SK-N-SH (cell line): ENCODE data around the gene WIPF2. TPM values are rescaled to one million over a fixed set of nuclear protein-coding genes. Genes with fewer than 3 reads are reported as not detected.
"Not testable (repeated sequence)": the region's sequence is repeated elsewhere in the genome, so short reads cannot be mapped to it uniquely, and the experiment has no call there.

Experiments
- CTCF ChIA-PET: fragments of 300-600, 350-600 bp; formaldehyde crosslinking; extraction: SDS; loops from one replicate; lab custom pipeline; 2021; lab: Yijun Ruan, JAX
- POLR2A ChIA-PET: fragments of 350-600 bp; sonication (Branson Sonifier 250); formaldehyde crosslinking; extraction: SDS; loops from one replicate; lab custom pipeline; 2020; ENCODE audit warnings: antibody characterized with exemption, inconsistent platforms; lab: Yijun Ruan, JAX
- DNase-seq: peaks from one replicate; pipeline ENCODE4 v3.0.0; 2012
- H2AFZ ChIP-seq: fragments of 200-600 bp; sonication (generic); 2 replicates; pipeline ENCODE4 v1.8.1; 2016; ENCODE audit warnings: antibody characterized with exemption, mild to moderate bottlenecking, low read depth
- H3F3A ChIP-seq: fragments of 200-600 bp; sonication (generic); replicated peaks from 2 replicates; pipeline ENCODE3; 2016; ENCODE audit warnings: antibody characterized with exemption, mild to moderate bottlenecking; ENCODE audit not compliant: insufficient read depth
- H3K27ac ChIP-seq, 2 experiments: fragments of 200-500 bp in 1 of 2; fragments of 200-600 bp in 1 of 2; sonication (Bioruptor generic) in 1 of 2; sonication (generic), shearing (Covaris generic) in 1 of 2; 2 replicates each; pipeline versions ENCODE4 v1.5.1 to v1.6.1; 2014 to 2016; ENCODE audit warnings: low read depth in 2 of 2, inconsistent platforms in 1 of 2, low read length in 1 of 2, mild to moderate bottlenecking in 1 of 2, mixed read lengths in 1 of 2
- H3K27me3 ChIP-seq: fragments of 200-600 bp; sonication (generic), shearing (Covaris generic); 2 replicates; pipeline ENCODE4 v1.6.1; 2016; ENCODE audit warnings: mixed run types; ENCODE audit not compliant: insufficient read depth
- H3K36me3 ChIP-seq, 2 experiments: fragments of 200-500 bp in 1 of 2; fragments of 200-600 bp in 1 of 2; sonication (Bioruptor generic) in 1 of 2; sonication (generic) in 1 of 2; replicated peaks in 1 of 2; 2 replicates each; pipeline versions ENCODE3 to v1.5.1; 2014 to 2016; ENCODE audit warnings: low read length in 1 of 2, mild to moderate bottlenecking in 1 of 2; ENCODE audit not compliant: insufficient read depth in 2 of 2, control insufficient read depth in 1 of 2
- H3K4me1 ChIP-seq, 2 experiments: fragments of 200-500 bp in 1 of 2; fragments of 200-600 bp in 1 of 2; sonication (Bioruptor generic) in 1 of 2; sonication (generic), shearing (Covaris generic) in 1 of 2; 2 replicates each; pipeline versions ENCODE4 v1.5.1 to v1.6.1; 2014 to 2016; ENCODE audit warnings: low read depth in 1 of 2, low read length in 1 of 2, mixed run types in 1 of 2; ENCODE audit not compliant: insufficient read depth in 2 of 2, control insufficient read depth in 1 of 2
- H3K4me2 ChIP-seq: fragments of 200-600 bp; sonication (generic), shearing (Covaris generic); 2 replicates; pipeline ENCODE4 v1.6.1; 2017; ENCODE audit warnings: mixed run types
- H3K4me3 ChIP-seq, 2 experiments: fragments of 200-500 bp in 1 of 2; fragments of 200-600 bp in 1 of 2; sonication (Bioruptor generic) in 1 of 2; sonication (generic), shearing (Covaris generic) in 1 of 2; 2 replicates each; pipeline versions ENCODE4 v1.5.1 to v1.8.1; 2014 to 2016; ENCODE audit warnings: low read depth in 2 of 2, inconsistent platforms in 1 of 2, low read length in 1 of 2, mild to moderate bottlenecking in 1 of 2, mixed read lengths in 1 of 2, moderate library complexity in 1 of 2
- H3K79me2 ChIP-seq: fragments of 200-600 bp; sonication (generic); 2 replicates; pipeline ENCODE4 v1.8.1; 2017; ENCODE audit warnings: mild to moderate bottlenecking; ENCODE audit not compliant: insufficient read depth
- H3K9ac ChIP-seq: fragments of 200-600 bp; sonication (generic); 2 replicates; pipeline ENCODE4 v1.6.1; 2017; ENCODE audit warnings: mixed run types
- H3K9me2 ChIP-seq: fragments of 200-600 bp; sonication (generic); 2 replicates; pipeline ENCODE4 v1.6.1; 2017; ENCODE audit warnings: mixed run types
- H3K9me3 ChIP-seq: fragments of 200-600 bp; sonication (generic); 2 replicates; pipeline ENCODE4 v1.6.1; 2017; ENCODE audit warnings: mixed run types, mild to moderate bottlenecking, moderate library complexity
- H4K20me1 ChIP-seq: fragments of 200-600 bp; sonication (generic); 2 replicates; pipeline ENCODE4 v1.6.1; 2017; ENCODE audit warnings: mild to moderate bottlenecking, mixed run types; ENCODE audit not compliant: insufficient read depth
- PBX3 ChIP-seq: IDR thresholded peaks from 2 replicates; pipeline ENCODE4; 2012
- RCOR1 ChIP-seq: fragments of 150-350 bp; IDR thresholded peaks from 2 replicates; pipeline ENCODE4 v1.6.1; 2017; ENCODE audit warnings: antibody characterized with exemption, low read length
- TCF12 ChIP-seq: IDR thresholded peaks from 2 replicates; pipeline ENCODE4 v1.4.0; 2012
- USF2 ChIP-seq: fragments of 150-350 bp; IDR thresholded peaks from 2 replicates; pipeline ENCODE4 v1.6.1; 2017; ENCODE audit warnings: antibody characterized with exemption, low read length, low read depth, borderline replicate concordance
- WGBS: methylation state at CpG from one replicate; pipeline ENCODE4 v1.1.6; 2017; ENCODE audit warnings: low lambda C conversion rate; 5-methylcytosine and 5-hydroxymethylcytosine counted together
- polyA plus RNA-seq, 3 experiments: library from polyadenylated mRNA; depleted of rRNA; stranded (reverse); fragments of >200 nt; gene quantifications; 2 replicates each; pipeline ENCODE4 v1.2.3, GENCODE V29; 2012

The WIPF2 gene
- polyA plus RNA-seq, 1 of the 3 experiments (the other 2 are of a cell fraction), result 6.8 TPM

- peak; percentile 38; the same call in 1 of the 2 replicates for TF ChIP-seq TCF12
- not testable (repeated sequence) for H3K27me3 ChIP-seq, DNase-seq, H4K20me1 ChIP-seq, H3K4me3 ChIP-seq, H2AFZ ChIP-seq, H3K9me3 ChIP-seq, H3K9me2 ChIP-seq
- H3K4me2 ChIP-seq, result peak overlapping the region; percentile 65; the same call in 1 of the 2 replicates
- peaks cover 47% of the 10 kb centered on the region for H3F3A ChIP-seq
- peaks cover 46 to 59% of the 10 kb centered on the region in 2 experiments for H3K4me1 ChIP-seq
- WGBS, result 64% methylated on average over 3 of the region's 5 CpGs
- H3K79me2 ChIP-seq, result peaks cover 13% of the 10 kb centered on the region; the same call in 1 of the 2 replicates
- H3K36me3 ChIP-seq, result peaks cover 4 to 12% of the 10 kb centered on the region in 2 experiments
- H3K27ac ChIP-seq, result peak overlapping the region; percentile 82 to 99
- CTCF ChIA-PET, result interaction anchor here (1.2 to 36.0 kb wide), 6 partner anchors 34 to 255 kb away, joined by 5 to 1706 read pairs (median 18); partner anchors contain the start of genes GJD3 and TOP2A
- POLR2A ChIA-PET, result interaction anchor here (0.6 to 3.5 kb wide), 3 partner anchors 16 to 50 kb away, joined by 5 to 21 read pairs (median 12); no protein-coding TSS in a partner anchor
- 0 out of 2 replicates have a peak overlapping the region, but pooled peaks have one; percentile 29 for H3K9ac ChIP-seq
Observed at GRCh38 chr17:40304552-40304863, 85.4 kb downstream of the WIPF2 start.

- CTCF ChIA-PET, result interaction anchor here (1.2 to 36.0 kb wide), 5 partner anchors 33 to 255 kb away, joined by 5 to 1706 read pairs (median 23); partner anchors contain the start of genes GJD3 and TOP2A
- DNase-seq, H3K9ac ChIP-seq, H4K20me1 ChIP-seq, H3K9me2 ChIP-seq, H2AFZ ChIP-seq, H3K9me3 ChIP-seq, H3K4me3 ChIP-seq, H3K27me3 ChIP-seq: not testable (repeated sequence)
- 91% methylated on average over 5 of the region's 5 CpGs for WGBS
- H3K27ac ChIP-seq, result peak overlapping the region; percentile 82 to 99
- H3F3A ChIP-seq, result peaks cover 47% of the 10 kb centered on the region
- H3K79me2 ChIP-seq, result peaks cover 16% of the 10 kb centered on the region; the same call in 1 of the 2 replicates
- POLR2A ChIA-PET, result interaction anchor here (0.6 to 3.5 kb wide), 6 partner anchors 16 to 50 kb away, joined by 3 to 21 read pairs (median 4); no protein-coding TSS in a partner anchor
- H3K36me3 ChIP-seq, result peaks cover 4 to 12% of the 10 kb centered on the region in 2 experiments
- peak overlapping the region; percentile 65; the same call in 1 of the 2 replicates for H3K4me2 ChIP-seq
- peaks cover 45 to 62% of the 10 kb centered on the region in 2 experiments for H3K4me1 ChIP-seq
Observed at GRCh38 chr17:40304866-40305265, 85.8 kb downstream of the WIPF2 start.

GRCh38 chr17:40306395-40306794 is 87.3 kb downstream of the WIPF2 start:
- no peaks in the 10 kb centered on the region for H3K27me3 ChIP-seq

More at GRCh38 chr17:40306395-40306794, 87.3 kb downstream of the WIPF2 start:
- 29% methylated on average over 2 of the region's 2 CpGs for WGBS
- Histone ChIP-seq H3K36me3 (peaks cover 0 to 9% of the 10 kb centered on the region in 2 experiments), H3K79me2 (peaks cover 16% of the 10 kb centered on the region; the same call in 1 of the 2 replicates), H3K9ac (peak overlapping the region; percentile 26; the same call in 1 of the 2 replicates), H2AFZ (no peak overlapping the region), H3K27ac (peak overlapping the region; percentile 95 to 99), H3K4me2 (peak overlapping the region; percentile 81; the same call in 1 of the 2 replicates), H3K9me2 (no peaks in the 10 kb centered on the region), H3F3A (peaks cover 58% of the 10 kb centered on the region), H3K9me3 (no peaks in the 10 kb centered on the region), H3K4me1 (peaks cover 57 to 78% of the 10 kb centered on the region in 2 experiments), H4K20me1 (no peaks in the 10 kb centered on the region), H3K4me3 (no peak overlapping the region)
- peak; percentile 9 for DNase-seq
- POLR2A ChIA-PET, result interaction anchor here (0.5 to 3.5 kb wide), 8 partner anchors 25 to 236 kb away, joined by 3 to 21 read pairs (median 7); no protein-coding TSS in a partner anchor
- TF ChIP-seq PBX3 (no peak), RCOR1 (peak; percentile 54; the same call in 1 of the 2 replicates), USF2 (no peak)
- CTCF ChIA-PET, result interaction anchor here (1.2 to 36.0 kb wide), 6 partner anchors 17 to 227 kb away, joined by 3 to 1706 read pairs (median 8); partner anchors contain the start of genes GJD3 and IGFBP4
